ENCODE results near the gene MARCHF5. TPM values are rescaled to one million over a fixed set of nuclear protein-coding genes. Genes with fewer than 3 reads are reported as not detected.

The MARCHF5 gene
- total and polyA plus RNA-seq, 10 of the 15 experiments (the other 5 are each of a cell fraction or from before 2014, with no cell fraction given) = 4.8 to 46.8 (median 19.0) TPM

- CTCF ChIA-PET = no interaction called here
- Histone ChIP-seq H3K9me3 (replicated peaks; ENCODE audit: control insufficient read depth, insufficient read depth, low read length) (no peaks in the 10 kb centered on the region), H3K4me3 (no peak overlapping the region), H3K9ac (ENCODE audit: control insufficient read depth, insufficient read depth, low read length) (no peak overlapping the region), H3K27me3 (replicated peaks in 1 of 2; ENCODE audit: control insufficient read depth in 2 of 2, insufficient read depth in 2 of 2, low read length in 1 of 2) (no peaks in the 10 kb centered on the region; a peak in 1 of 4 replicates), H3K4me2 (ENCODE audit: control insufficient read depth, insufficient read depth) (no peak overlapping the region), H3K36me3 (ENCODE audit: control insufficient read depth in 2 of 2, insufficient read depth in 2 of 2, low read length in 1 of 2) (no peaks in the 10 kb centered on the region), H2AFZ (ENCODE audit: control insufficient read depth, low read depth, low read length) (no peak overlapping the region), H3K4me1 (ENCODE audit: control insufficient read depth, insufficient read depth, low read length) (no peaks in the 10 kb centered on the region), H3K27ac (ENCODE audit: control insufficient read depth, insufficient read depth) (no peak overlapping the region), H3K79me2 (ENCODE audit: control insufficient read depth, insufficient read depth, low read length) (no peaks in the 10 kb centered on the region), H4K20me1 (ENCODE audit: control insufficient read depth, insufficient read depth) (no peaks in the 10 kb centered on the region)
- DNase-seq (ENCODE audit: low read depth, low spot score) = no peak
- POLR2A ChIA-PET = no interaction called here
- BruUV-seq (replicated peaks) = no TSS peak
- WGBS (ENCODE audit: insufficient coverage, insufficient replicate concordance, low lambda C conversion rate, missing lambda C conversion rate) = 28% methylated on average over 7 of the region's 7 CpGs
- no peak for ATAC-seq
- RAD21 ChIA-PET (ENCODE audit: unreplicated experiment) = no interaction called here
- TF ChIP-seq, protein P1, sequence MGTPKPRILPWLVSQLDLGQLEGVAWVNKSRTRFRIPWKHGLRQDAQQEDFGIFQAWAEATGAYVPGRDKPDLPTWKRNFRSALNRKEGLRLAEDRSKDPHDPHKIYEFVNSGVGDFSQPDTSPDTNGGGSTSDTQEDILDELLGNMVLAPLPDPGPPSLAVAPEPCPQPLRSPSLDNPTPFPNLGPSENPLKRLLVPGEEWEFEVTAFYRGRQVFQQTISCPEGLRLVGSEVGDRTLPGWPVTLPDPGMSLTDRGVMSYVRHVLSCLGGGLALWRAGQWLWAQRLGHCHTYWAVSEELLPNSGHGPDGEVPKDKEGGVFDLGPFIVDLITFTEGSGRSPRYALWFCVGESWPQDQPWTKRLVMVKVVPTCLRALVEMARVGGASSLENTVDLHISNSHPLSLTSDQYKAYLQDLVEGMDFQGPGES (IDR thresholded peaks at IDR 0.05) = no peak
- FAIRE-seq = no peak
- SMC1A ChIA-PET (ENCODE audit: uncharacterized antibody, unreplicated experiment) = interaction anchor here (0.7 kb wide), 1 partner anchor 149 kb away, joined by 3 read pairs; no protein-coding TSS in a partner anchor
- in situ Hi-C loops (cut with MboI) = no loop called here
- intact Hi-C loops (cut with micrococcal nuclease; ENCODE audit: unreplicated experiment) = no loop called here
These were observed 90.6 kb downstream of the MARCHF5 start for GRCh38 chr10:92381543-92381954.

- no peaks in the 10 kb centered on the region for H3K9me3 ChIP-seq (replicated peaks; ENCODE audit: control insufficient read depth, insufficient read depth, low read length)
- no peaks in the 10 kb centered on the region for H3K4me1 ChIP-seq (ENCODE audit: control insufficient read depth, insufficient read depth, low read length)
- no peaks in the 10 kb centered on the region for H4K20me1 ChIP-seq (ENCODE audit: control insufficient read depth, insufficient read depth)
- no peak for DNase-seq (ENCODE audit: low read depth, low spot score)
- H3K4me3 ChIP-seq = no peak overlapping the region
- ATAC-seq = no peak
- ChIA-PET SMC1A (ENCODE audit: uncharacterized antibody, unreplicated experiment) (no interaction called here), CTCF (no interaction called here), RAD21 (ENCODE audit: unreplicated experiment) (no interaction called here), POLR2A (no interaction called here)
- in situ Hi-C loops (cut with MboI) = no loop called here
- no peak overlapping the region for H3K9ac ChIP-seq (ENCODE audit: control insufficient read depth, insufficient read depth, low read length)
- no peak overlapping the region for H2AFZ ChIP-seq (ENCODE audit: control insufficient read depth, low read depth, low read length)
- FAIRE-seq = no peak
- no peaks in the 10 kb centered on the region for H3K36me3 ChIP-seq (ENCODE audit: control insufficient read depth in 2 of 2, insufficient read depth in 2 of 2, low read length in 1 of 2)
- intact Hi-C loops (cut with micrococcal nuclease; ENCODE audit: unreplicated experiment) = no loop called here
- H3K79me2 ChIP-seq (ENCODE audit: control insufficient read depth, insufficient read depth, low read length) = no peaks in the 10 kb centered on the region
- H3K27me3 ChIP-seq (replicated peaks in 1 of 2; ENCODE audit: control insufficient read depth in 2 of 2, insufficient read depth in 2 of 2, low read length in 1 of 2) = no peaks in the 10 kb centered on the region; a peak in 1 of 4 replicates
- no peak overlapping the region for H3K27ac ChIP-seq (ENCODE audit: control insufficient read depth, insufficient read depth)
- BruUV-seq (replicated peaks) = no TSS peak
- no peak overlapping the region for H3K4me2 ChIP-seq (ENCODE audit: control insufficient read depth, insufficient read depth)
- WGBS (ENCODE audit: insufficient coverage, insufficient replicate concordance, low lambda C conversion rate, missing lambda C conversion rate) = 97% methylated on average over 4 of the region's 4 CpGs
- TF ChIP-seq LARP7 (IDR thresholded peaks at IDR 0.05) (no peak), POU2F2 (IDR thresholded peaks at IDR 0.05; ENCODE audit: borderline replicate concordance, low read depth, low read length) (no peak), ZNF217 (IDR thresholded peaks at IDR 0.05) (no peak), SMARCA5 (IDR thresholded peaks at IDR 0.05) (no peak), SKIL (IDR thresholded peaks at IDR 0.05; ENCODE audit: low read depth, poor library complexity, severe bottlenecking) (no peak), HSF1 (IDR thresholded peaks at IDR 0.05; ENCODE audit: low read depth, low read length) (no peak), CHD2 (IDR thresholded peaks at IDR 0.05; ENCODE audit: borderline replicate concordance, low read depth, low read length) (no peak), JUND (IDR thresholded peaks at IDR 0.05; ENCODE audit: low read depth, low read length) (no peak), HDAC6 (IDR thresholded peaks at IDR 0.05; ENCODE audit: unreplicated experiment) (no peak), MTA3 (IDR thresholded peaks at IDR 0.05; ENCODE audit: borderline replicate concordance, low read length) (no peak)
- TF ChIP-seq, protein P2, sequence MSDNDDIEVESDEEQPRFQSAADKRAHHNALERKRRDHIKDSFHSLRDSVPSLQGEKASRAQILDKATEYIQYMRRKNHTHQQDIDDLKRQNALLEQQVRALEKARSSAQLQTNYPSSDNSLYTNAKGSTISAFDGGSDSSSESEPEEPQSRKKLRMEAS (IDR thresholded peaks at IDR 0.05; ENCODE audit: low read depth, low read length) = no peak
- TF ChIP-seq, protein P3, sequence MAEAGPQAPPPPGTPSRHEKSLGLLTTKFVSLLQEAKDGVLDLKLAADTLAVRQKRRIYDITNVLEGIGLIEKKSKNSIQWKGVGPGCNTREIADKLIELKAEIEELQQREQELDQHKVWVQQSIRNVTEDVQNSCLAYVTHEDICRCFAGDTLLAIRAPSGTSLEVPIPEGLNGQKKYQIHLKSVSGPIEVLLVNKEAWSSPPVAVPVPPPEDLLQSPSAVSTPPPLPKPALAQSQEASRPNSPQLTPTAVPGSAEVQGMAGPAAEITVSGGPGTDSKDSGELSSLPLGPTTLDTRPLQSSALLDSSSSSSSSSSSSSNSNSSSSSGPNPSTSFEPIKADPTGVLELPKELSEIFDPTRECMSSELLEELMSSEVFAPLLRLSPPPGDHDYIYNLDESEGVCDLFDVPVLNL (IDR thresholded peaks at IDR 0.05; ENCODE audit: low read depth, low read length) = no peak
These were observed 91.7 kb downstream of the MARCHF5 start for GRCh38 chr10:92382631-92383030.

All from GM12878 (cell line).